Ammon's horn (tissue), 1 donor: Measurements from ENCODE around the gene EPB41L2.
"Not testable (repeated sequence)": the region's sequence is repeated elsewhere in the genome, so short reads cannot be mapped to it uniquely, and the experiment has no call there.

ENCODE experiments used
- DNase-seq: peaks from one replicate; pipeline ENCODE4 v3.0.0-alpha.2; 2016; ENCODE audit warnings: low spot score

Gene EPB41L2

GRCh38 chr6:131063028-131063763 lies at the start of gene EPB41L2:
Gene EPB41L2 (minus strand): TSS chr6:131063245. CDS start chr6:130956485, 106,760 bp downstream.
- DNase-seq: peak; percentile 86

DNA sequence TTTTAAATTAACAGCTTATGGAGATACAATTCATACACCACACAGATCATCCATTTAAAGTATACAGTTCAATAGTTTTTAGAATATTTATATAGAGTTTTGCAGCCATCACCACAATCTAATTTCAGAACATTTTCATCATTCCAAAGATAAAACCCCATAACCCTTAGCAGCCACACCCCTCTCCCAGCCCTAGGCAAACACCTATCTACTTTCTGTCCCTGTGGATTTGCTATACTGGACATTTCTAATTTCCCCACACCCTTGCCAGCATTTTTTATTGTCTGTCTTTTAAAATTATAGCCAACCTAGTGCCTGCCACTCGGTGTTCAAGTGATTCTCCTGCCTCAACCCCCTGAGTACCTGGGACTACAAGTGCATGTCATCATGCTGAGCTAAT lies 49.2 kb upstream of the EPB41L2 start:
- no peak for DNase-seq

GRCh38 chr6:131107151-131107550 lies 44.1 kb upstream of the EPB41L2 start:
- no peak for DNase-seq

DNA sequence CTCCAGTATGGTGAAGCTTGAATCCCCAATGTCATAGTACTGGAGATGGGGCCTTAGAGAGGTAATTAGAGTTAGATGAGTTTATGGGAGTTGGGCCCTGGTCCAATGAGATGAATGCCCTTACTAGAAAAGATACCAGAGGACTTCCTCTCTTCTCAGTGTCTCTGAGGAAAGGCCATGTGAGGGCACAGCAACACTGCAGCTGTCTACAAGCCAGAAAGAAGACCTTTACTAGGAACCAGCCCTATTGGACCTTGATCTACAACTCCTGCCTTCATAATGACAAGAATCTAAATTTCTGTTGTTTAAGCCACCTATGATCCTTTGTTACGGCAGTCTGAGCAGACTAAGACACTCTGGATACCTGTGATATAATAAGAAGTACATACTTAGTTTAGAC lies 40.9 kb upstream of the EPB41L2 start:
- peak; percentile 20 for DNase-seq

DNA sequence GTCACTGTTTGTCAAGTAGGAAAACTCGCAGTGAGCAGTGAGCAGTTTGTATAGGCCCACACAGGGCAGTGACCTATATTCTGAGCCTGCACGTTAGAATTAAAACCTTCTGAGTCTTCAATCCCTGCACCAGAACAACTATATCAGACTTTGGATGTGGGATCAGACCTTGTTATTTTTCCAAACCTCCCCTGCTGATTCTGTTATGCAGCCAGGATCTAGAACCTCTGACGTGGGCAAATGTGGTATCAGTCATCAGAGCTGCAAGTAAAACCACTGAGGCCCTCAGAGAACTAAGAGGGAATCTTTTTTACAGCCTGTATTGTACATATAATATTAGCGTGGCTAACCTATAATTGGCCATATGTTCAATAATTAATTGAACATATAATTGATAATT lies 40.3 kb upstream of the EPB41L2 start:
- DNase-seq: no peak

DNA sequence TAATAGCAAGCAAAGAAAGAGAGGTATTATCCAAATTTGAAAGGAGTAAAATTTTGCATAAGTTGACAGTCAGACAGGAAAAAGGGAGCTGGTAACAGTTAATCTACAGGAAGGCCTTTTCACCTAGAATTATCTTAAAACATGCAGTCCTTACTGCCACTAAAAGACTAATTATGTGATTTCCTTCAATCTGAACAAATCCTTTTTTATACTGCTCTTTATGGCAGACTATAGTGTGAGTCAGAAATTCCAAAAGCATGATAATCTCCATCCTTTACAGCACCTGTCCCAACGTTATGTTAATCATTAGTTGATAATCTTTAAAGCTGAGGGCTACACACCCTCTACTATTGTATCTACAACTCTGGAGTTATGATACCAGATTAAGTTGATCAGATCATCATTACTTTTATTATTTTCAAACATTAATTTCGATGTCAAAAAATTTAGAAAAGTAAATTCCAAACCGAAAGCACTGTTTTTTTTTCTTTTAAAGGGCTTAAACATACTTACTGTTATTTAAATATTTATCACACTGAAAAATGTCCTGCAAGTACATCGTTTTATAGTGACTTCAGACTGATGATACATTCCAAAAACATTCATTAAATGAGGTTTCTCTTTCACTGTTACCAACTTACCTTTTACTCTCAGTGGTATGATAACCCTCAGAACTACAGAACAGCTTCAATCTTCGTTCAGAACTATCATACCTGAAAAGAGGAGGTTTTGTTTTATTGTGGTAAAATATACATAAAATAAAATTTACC lies 39.1 kb upstream of the EPB41L2 start:
- DNase-seq: no peak

GRCh38 chr6:131096786-131097185 lies 33.7 kb upstream of the EPB41L2 start:
- no peak for DNase-seq

DNA sequence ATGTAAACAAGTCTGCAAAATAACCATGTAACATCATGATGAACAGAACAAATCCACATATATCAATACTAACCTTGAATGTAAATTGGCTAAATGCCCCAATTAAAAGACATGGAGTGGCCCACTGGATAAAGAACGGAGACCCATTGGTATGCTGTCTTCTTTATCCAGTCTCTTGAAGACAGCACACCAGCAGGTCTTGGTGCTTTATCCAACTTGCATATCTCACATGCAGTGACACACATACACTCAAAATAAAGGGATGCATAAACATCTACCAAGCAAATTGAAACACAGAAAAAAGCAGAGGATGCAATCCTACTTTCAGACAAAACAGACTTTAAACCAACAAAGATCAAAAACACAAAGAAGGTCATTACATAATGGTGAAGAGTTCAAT lies 30.3 kb upstream of the EPB41L2 start:
- no peak for DNase-seq

- DNase-seq: not testable (repeated sequence)
Measured at GRCh38 chr6:131091944-131092343, 28.9 kb upstream of the EPB41L2 start.

- not testable (repeated sequence) for DNase-seq
Measured at GRCh38 chr6:131090339-131090738, 27.3 kb upstream of the EPB41L2 start.

- DNase-seq: no peak
Measured at GRCh38 chr6:131084982-131085381, 21.9 kb upstream of the EPB41L2 start.

GRCh38 chr6:131083687-131084086 lies 20.6 kb upstream of the EPB41L2 start:
- DNase-seq: no peak

GRCh38 chr6:131082335-131082734 lies 19.3 kb upstream of the EPB41L2 start:
- no peak for DNase-seq

- no peak for DNase-seq
Measured at GRCh38 chr6:131080084-131080483, 17.0 kb upstream of the EPB41L2 start.

DNA sequence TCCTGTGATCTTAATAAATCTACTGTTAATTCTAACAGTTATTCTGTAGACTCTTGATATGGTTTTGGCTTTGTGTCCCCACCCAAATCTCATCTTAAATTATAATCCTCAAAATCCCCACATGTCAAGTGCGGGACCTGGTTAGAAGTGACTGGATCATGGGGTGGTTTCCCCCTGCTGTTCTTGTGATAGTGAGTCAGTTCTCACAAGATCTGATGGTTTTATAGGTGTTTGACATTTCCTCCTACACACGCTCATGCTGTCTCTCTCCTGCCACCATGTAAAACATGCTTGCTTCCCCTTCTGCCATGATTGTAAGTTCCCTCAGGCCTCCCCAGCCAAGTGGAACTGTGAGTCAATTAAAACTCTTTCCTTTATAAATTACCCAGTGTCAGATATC lies 10.5 kb upstream of the EPB41L2 start:
- DNase-seq: no peak

DNA sequence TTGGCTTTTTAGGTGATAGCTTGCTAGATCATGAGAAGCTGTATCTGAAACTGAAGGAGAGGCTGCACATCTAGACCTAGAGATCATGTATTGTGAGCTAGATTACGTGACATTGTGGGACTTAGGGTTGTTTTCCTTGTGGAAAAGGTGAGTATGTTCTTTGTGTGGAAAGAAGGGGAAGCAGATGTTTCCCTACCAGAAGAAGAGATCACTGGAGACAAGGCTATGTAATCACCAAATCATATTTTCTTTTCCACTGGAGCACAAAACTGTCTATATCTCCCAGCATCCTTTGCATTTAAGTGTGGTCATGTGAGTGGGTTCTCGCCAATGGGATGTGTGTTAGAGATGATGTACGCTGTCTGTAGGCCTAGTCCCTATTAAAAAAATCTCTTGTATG lies 7.0 kb upstream of the EPB41L2 start:
- DNase-seq: no peak

DNA sequence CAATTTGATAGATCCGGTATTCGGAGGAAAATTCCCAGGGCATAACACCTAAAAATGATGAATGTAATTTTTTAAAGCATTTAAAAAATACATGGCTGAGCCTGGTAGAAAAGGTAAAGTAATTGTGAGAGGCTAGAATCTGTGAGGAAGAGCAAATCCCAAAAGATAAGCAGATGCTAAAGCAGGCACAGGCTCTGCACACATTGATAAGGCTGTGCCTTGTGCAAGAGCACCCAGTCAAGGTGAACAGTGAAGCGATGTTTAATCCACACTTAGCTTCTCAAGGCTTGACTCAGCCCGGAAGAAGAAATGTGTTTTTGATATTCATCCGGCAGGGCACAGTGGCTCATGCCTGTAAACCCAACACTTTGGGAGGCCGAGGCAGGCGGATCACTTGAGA lies 5.1 kb upstream of the EPB41L2 start:
- DNase-seq: no peak

- no peak for DNase-seq
Measured at GRCh38 chr6:131067521-131067920, 4.5 kb upstream of the EPB41L2 start.

DNA sequence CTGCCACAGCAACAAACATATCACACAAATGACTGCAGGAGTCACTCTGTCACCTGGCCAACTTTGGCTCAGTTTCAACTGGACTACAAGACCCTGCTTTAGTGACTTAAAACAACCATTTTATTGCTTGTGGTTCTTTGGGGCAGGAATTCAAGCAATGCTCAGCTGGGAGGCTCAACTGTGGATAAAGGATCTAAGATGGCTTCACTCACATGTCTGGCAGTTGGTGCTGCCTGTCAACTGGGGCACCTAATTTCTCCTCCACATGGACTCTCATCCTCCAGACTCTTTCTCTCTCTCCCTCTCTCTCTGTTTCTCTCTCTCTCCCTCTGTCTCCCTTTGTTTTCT lies 2.8 kb upstream of the EPB41L2 start:
- no peak for DNase-seq

- no peak for DNase-seq
Measured at GRCh38 chr6:131065112-131065823, 2.2 kb upstream of the EPB41L2 start.

DNA sequence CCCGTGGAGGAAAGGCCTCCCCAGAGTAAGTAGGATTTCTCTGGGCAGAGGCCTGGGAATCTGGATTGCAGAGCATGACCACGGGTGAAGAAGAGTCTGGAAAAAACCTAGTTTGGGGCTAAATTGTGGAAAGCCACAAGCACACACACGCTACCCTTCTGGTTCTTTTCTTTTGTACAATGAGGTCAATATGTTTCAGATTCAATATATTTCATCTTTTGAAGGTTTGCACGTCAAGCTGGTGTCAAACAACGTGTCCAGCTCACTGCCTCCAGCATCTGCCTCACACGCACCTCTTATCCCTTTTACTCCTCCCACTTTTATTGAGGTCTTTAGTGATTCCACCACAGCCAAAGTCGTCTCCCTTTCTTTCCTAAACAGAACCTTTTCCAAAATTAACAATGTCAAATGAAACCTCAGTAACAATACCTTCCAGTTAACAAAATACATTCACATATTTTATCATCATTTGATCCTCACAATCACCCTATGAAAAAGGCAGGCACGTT lies 773 bp upstream of the EPB41L2 start:
- DNase-seq: no peak

DNA sequence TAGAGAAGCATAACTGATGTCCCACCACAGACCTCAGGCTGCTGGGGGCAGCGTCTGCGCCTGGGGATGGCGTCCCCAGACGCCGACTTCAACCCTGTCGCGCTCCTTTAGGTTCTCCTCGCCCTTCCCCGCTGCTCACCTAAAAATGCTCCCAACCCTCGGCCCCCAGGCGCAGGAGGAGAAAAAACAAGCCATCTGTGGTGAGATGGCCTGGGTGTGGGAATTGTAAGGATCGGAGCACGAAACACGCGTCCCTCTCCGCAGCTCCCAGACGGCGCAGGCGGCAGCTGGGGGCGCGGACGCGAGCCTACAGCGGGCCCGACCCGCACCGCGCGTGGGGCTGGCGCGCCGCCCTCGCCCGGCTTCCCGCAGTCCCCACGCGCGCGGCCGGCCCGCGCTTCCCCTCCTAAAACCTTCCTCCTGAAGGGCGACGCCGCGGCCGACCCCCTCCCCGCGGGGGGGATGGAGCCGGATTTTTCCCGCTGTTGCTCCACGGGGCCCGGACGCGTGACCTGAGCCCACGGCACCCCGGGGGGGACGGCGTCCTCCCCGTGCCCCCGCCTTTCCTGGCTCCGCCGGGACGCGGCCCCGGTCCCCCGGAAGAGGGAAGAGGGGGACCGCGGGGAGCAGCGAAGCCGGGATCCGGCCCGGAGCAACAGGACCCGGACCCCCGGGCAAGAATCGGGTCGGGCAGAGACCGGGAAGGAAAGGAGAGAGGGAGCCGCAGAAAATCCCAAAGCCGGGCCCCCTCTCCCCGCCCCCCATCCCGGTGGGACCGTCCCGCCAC lies 611 bp downstream of the EPB41L2 start:
- DNase-seq: peak; percentile 30
